Kidney (tissue), 14 donors: ENCODE measurements around the gene BTBD9. TPM values are rescaled to one million over a fixed set of nuclear protein-coding genes. Genes with fewer than 3 reads are reported as not detected.
A peak's percentile ranks its signal among the peaks of the same experiment; 100 is the strongest.

Experiments used
- DNase-seq, 5 donors: peaks; one replicate each; pipeline ENCODE4 v3.0.0-alpha.2; 2013 to 2020
- FAIRE-seq: peaks from 2 replicates; lab custom pipeline; 2012; peaks lifted over from hg19 to GRCh38; lab: Jason Lieb, UNC
- H3K27ac ChIP-seq, 2 donors: one replicate each; pipeline ENCODE4 v1.7.0; 2013; ENCODE audit warnings: low read depth in 2 of 2, low read length in 2 of 2, inconsistent platforms in 1 of 2
- H3K27me3 ChIP-seq: one replicate; pipeline ENCODE4 v1.7.1; 2013; ENCODE audit warnings: low read length, inconsistent platforms; ENCODE audit not compliant: control insufficient read depth, insufficient read depth
- H3K36me3 ChIP-seq, 3 donors: one replicate each; pipeline versions ENCODE4 v1.7.0 to v1.7.1; 2013; ENCODE audit warnings: low read length in 3 of 3, control low read depth in 1 of 3, inconsistent platforms in 1 of 3; ENCODE audit not compliant: insufficient read depth in 3 of 3, control insufficient read depth in 2 of 3
- H3K4me1 ChIP-seq, 3 donors: one replicate each; pipeline versions ENCODE4 v1.7.0 to v1.7.1; 2013; ENCODE audit warnings: low read length in 3 of 3, inconsistent platforms in 1 of 3, low read depth in 1 of 3; ENCODE audit not compliant: control insufficient read depth in 2 of 3, insufficient read depth in 2 of 3
- H3K4me3 ChIP-seq, 3 donors: one replicate each; pipeline versions ENCODE4 v1.7.0 to v1.8.1; 2013; ENCODE audit warnings: low read length in 3 of 3, control low read depth in 1 of 3, inconsistent platforms in 1 of 3
- H3K9ac ChIP-seq, 3 donors: one replicate each; pipeline versions ENCODE4 v1.7.0 to v1.7.1; 2013; ENCODE audit warnings: low read length in 3 of 3, control low read depth in 1 of 3, inconsistent platforms in 1 of 3
- H3K9me3 ChIP-seq, 3 donors: one replicate each; pipeline versions ENCODE4 v1.7.0 to v1.7.1; 2013; ENCODE audit warnings: low read length in 3 of 3, control low read depth in 1 of 3, inconsistent platforms in 1 of 3; ENCODE audit not compliant: control insufficient read depth in 2 of 3, insufficient read depth in 1 of 3
- CTCF ChIP-seq: IDR thresholded peaks from 3 replicates; pipeline ENCODE4 v1.5.1; 2012; ENCODE audit warnings: mild to moderate bottlenecking, moderate library complexity, borderline replicate concordance; ENCODE audit not compliant: insufficient read depth; ENCODE audit errors: extremely low read depth
- intact Hi-C: fragments of 100-400 bp; cut with DNase I; formaldehyde crosslinking; loops from one replicate; pipeline ENCODE4 v1.11.1; 2022
- polyA plus RNA-seq: library from polyadenylated mRNA; stranded (reverse); fragments of 350-450 nt; fragmentation: Illumina TruSeq; extraction: RNeasy Lipid Tissue Mini Kit (QIAGEN cat#74804); gene quantifications from one replicate; pipeline ENCODE4 v1.2.3, GENCODE V29; 2014; ENCODE audit warnings: low read depth, low replicate concordance; ENCODE audit not compliant: insufficient read depth
- total RNA-seq: library from RNA; stranded (reverse); fragmentation: NEBNext Ultra II Directional; extraction: Animal tissue kit (Norgen Biotek cat#: 25700); gene quantifications from one replicate; pipeline ENCODE4 v1.2.1, GENCODE V29; 2021
- donor health status: control.
- donor health status: control.
- donor health status: control.
- donor health status: control.
- donor health status: control.
- donor health status: DM: yes; HTN: yes; CAD: no.
- donor health status: Normal renal cell carcinoma (clear cell type).

The BTBD9 gene
- total and polyA plus RNA-seq, 2 donors from 2014 or later: 4.2 to 29.9 TPM

DNA sequence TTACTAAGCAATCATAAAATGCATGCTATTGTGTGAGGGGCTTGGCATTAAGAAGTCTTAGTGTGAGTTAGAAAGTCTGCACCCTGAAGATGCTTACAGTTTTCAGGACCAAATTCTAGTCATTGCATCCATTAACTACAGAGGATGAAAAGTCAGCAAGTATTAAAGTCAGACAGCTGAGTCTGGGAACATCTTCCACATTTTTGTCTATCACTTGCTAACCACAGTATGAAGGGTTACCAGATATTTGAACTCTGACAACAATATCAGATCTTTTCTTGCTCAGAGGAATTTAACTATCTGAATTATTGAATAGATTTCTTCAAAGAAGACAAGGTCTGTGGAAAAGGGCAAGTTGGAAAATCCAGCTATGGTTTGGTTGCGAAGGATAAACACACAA, 264.4 kb downstream of the BTBD9 start:
- DNase-seq: no peak
- no peaks in the 10 kb centered on the region for H3K9me3 ChIP-seq
- no peak overlapping the region for H3K9ac ChIP-seq
- intact Hi-C loops: no loop called here
- H3K4me1 ChIP-seq: peaks cover 0 to 8% (median 0%) of the 10 kb centered on the region in 3 donors
- no peaks in the 10 kb centered on the region for H3K36me3 ChIP-seq
- no peak for TF ChIP-seq CTCF
- H3K4me3 ChIP-seq: no peak overlapping the region
- H3K27ac ChIP-seq: no peak overlapping the region
- FAIRE-seq: no peak
- no peaks in the 10 kb centered on the region for H3K27me3 ChIP-seq

GRCh38 chr6:38371881-38372280, 267.8 kb downstream of the BTBD9 start:
- no peaks in the 10 kb centered on the region for H3K36me3 ChIP-seq
- H3K4me3 ChIP-seq: no peak overlapping the region
- H3K9ac ChIP-seq: no peak overlapping the region
- TF ChIP-seq CTCF: no peak
- H3K9me3 ChIP-seq: no peaks in the 10 kb centered on the region
- FAIRE-seq (no peak), DNase-seq (peak in 2 of 5 donors; percentile 27 to 43)
- peaks cover 0 to 11% (median 0%) of the 10 kb centered on the region in 3 donors for H3K4me1 ChIP-seq
- no peaks in the 10 kb centered on the region for H3K27me3 ChIP-seq
- no peak overlapping the region for H3K27ac ChIP-seq
- intact Hi-C loops: no loop called here

GRCh38 chr6:38370653-38371601, 268.8 kb downstream of the BTBD9 start:
- H3K9ac ChIP-seq: no peak overlapping the region
- FAIRE-seq: no peak
- no peak overlapping the region for H3K4me3 ChIP-seq
- no peak overlapping the region for H3K27ac ChIP-seq
- no peaks in the 10 kb centered on the region for H3K36me3 ChIP-seq
- H3K4me1 ChIP-seq: peaks cover 0 to 11% (median 0%) of the 10 kb centered on the region in 3 donors
- H3K27me3 ChIP-seq: no peaks in the 10 kb centered on the region
- peak in 4 of 5 donors; percentile 71 to 89 (median 80) for DNase-seq
- intact Hi-C loops: no loop called here
- no peaks in the 10 kb centered on the region for H3K9me3 ChIP-seq
- no peak for TF ChIP-seq CTCF
